ENCODE measurements around the gene XBP1.
"Not testable (repeated sequence)": the region's sequence is repeated elsewhere in the genome, so short reads cannot be mapped to it uniquely, and the experiment has no call there.

The XBP1 gene

DNA sequence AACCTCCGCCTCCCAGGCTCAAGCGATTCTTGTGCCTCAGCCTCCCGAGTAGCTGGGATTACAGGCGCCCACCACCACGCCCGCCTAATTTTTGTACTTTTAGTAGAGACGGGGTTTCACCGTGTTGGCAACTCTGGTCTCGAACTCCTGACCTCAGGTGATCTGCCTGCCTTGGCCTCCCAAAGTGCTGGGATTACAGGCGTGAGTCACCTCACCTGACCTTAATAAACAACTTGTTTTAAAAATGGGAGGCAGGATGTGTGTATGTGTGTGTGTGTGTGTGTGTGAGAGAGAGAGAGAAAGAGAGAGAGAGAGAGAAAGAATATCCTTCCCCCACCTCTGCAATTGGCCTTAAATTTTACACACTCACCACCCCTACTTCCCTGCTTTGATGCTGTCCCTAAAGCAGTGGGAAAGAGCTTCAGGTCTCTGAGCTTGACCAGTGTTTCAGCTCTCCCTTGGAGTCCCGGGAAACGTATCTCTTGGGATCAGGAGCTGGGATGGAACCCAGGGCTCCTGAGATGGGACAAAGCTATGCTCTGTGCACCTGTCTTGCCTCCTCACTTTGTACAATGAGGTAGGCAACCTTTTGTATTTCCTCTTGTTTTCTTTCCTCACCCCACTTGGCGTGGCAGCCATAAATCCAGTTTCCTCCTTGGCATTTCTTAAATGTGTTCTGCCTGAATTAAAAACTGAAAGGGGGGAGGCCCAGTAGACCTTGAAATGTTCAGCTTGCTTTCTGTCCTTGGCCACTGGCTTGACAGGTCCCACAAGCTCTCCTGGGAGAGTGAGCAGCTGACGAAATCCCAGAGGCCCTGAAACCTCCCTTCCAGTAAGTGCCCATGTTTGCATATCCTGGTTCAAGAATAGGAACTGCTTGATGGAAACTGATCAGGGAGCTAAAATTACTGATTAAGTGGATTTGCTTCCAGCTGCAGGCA is 17.8 kb upstream of the XBP1 start:
- no peak for DNase-seq (ENCODE audit: low spot score)

DNA sequence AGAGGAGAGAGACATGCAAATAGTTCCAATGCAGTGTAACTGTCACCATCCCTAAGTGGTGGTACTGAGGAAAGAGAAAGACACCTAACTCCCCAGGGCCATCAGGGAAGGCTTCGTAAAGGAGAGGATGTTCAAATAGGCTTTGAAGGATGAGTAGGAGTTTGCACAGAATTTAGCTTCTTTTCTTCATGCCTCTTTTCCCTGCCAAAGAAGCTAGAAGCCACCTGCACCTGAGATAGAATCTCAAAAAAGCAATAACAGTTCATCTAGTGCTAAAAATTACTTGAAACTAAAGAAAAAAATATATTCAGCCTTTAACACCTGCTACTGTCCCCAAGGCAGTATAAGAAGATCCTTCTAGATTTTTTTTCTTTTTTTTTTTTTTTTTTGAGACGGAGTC is 16.7 kb upstream of the XBP1 start:
- DNase-seq (ENCODE audit: low spot score) = no peak

DNA sequence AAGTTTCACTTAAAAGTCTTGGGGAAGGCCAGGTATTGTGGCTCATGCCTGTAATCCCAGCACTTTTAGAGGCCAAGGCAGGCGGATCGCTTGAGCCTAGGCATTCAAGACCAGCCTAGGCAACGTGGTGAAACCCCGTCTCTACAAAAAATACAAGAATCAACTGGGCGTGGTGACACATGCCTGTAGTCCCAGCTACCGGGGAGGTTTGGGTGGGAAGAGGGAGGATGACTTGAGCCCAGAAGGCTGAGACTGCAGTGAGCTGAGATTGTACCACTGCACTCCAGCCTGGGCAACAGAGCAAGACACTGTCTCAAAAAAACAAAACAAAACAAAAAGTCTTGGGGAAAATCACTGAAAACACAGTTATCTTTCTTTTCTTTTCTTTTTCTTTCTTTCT is 15.4 kb upstream of the XBP1 start:
- DNase-seq (ENCODE audit: low spot score) = no peak

DNA sequence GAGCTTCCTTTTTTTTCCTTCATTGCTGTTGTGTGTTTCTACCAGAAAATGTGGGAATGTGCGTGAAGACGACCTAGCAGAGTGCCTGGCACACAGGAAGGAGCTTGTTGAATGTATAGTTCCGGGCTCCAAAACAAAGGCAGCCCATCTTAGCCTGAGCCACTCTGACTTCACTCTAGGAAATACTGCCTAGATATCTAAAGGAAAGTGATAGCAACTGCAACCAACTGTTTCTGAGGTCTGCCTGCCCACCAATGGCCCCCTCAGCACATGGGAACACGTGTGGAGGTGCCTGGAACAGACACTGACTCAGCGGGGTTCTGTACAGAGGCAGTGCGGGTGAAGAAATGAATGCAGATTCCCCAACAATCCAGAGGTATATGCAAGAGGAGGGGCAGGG is 14.7 kb upstream of the XBP1 start:
- DNase-seq (ENCODE audit: low spot score) = no peak

DNA sequence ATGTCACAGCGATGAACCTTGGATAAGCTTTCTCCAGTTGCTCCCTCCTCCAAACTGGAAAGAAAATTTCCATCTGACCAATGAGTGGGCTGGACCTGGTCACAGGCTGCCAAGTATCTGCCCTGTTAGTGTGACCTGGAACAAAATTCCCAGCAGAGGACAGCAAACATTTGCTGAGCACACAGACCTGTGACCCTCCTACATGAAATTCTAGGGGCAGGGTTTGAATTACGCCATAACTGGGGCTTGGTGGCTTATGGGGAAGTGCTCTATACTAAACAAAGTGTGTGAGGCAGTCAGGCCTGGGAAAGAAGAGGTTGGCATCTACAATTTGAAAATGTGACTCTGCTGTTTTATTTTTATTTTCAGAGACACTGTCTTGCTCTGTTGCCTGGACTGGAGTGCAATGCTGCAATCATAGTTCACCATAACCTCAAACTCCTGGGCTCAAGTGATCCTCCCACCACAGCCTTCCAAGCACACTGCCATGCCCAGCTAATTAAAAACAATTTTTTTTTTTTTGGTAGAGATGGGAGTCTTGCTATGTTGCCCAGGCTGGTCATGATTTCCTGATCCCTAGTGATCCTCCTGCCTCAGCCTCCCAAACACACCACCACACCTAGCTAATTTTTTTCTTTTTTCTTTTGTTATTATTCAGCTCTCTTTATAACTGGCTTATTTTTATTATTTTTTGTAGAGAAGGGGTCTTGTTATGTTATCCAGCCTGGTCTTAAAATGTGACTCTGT is 13.6 kb upstream of the XBP1 start:
- DNase-seq (ENCODE audit: low spot score) = no peak

DNA sequence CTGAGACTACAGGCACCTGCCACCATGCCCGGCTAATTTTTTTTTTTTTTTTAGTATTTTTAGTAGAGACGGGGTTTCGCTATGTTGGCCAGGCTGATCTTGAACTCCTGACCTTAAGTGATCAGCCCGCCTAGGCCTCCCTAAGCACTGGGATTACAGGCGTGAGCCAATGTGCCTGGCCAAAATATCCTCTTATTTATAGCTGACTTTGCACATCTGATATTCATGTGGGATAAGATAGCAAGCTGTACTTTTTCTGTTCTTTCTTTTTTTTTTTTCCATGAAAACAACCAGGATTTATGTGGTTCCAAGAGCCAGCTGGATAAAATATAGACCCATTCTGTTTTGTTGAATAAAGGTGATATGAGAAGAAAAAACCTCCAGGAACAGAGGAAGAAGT is 12.1 kb upstream of the XBP1 start:
- DNase-seq (ENCODE audit: low spot score) = no peak

DNA sequence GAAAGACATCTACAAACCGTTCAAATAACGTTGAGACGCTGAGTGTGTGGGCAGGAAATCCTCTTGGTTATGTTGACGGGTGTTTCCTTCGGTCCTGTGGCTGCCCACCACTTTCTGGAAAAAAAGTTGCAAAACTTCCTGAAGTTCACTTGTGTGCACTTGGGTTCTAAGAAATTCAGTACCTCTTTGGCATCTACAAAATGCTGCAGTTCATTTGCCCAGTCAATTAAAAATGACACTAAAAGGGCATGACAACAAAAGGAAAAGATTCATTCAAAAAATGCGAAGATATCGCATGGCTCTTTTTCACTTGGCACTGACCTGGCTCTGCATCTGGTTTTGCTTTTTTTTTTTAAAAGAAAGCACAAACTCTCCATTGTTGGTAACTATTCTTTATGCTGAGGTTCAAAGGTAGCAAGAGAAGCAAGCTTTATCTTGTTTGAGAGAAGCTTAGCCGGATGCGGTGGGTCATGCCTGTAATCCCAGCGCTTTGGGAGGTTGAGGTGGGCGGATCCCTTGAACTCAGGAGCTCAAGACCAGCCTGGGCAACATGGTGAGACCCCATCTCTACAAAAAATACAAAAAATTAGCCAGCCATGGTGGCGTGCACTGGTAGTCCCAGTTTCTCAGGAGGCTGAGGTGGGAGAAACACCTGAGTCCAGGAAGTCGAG is 10.6 kb upstream of the XBP1 start:
- no peak for DNase-seq (ENCODE audit: low spot score)

DNA sequence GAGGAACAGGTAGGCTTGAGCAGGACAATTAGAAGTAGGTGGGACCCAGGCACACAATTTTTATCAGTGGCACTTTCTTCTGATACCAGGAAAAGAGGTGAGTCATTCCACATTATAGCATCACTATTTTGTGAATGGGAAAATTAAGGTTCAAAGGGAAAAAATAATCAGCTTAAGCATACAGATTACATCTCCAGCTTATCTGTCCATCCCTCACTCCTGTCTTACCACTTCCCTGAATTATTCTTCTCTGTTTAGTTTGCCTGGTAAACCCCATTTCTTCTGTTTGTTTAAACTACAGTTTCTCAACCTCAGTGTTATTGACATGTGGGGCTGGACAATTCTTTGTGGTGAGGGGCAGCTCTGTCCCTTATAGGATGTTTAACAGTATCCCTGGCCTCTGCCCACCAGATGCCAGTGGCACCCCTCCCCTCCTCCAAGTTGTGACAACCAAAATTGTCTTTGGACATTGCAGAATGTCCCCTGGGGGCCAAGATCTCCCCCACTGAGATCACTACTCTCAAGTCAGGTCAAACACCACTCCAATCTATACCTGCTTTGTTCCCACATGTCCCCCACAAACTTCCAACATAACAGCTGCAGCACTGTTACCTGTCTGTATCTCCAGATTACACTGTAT is 8.5 kb upstream of the XBP1 start:
- DNase-seq (ENCODE audit: low spot score) = no peak

DNA sequence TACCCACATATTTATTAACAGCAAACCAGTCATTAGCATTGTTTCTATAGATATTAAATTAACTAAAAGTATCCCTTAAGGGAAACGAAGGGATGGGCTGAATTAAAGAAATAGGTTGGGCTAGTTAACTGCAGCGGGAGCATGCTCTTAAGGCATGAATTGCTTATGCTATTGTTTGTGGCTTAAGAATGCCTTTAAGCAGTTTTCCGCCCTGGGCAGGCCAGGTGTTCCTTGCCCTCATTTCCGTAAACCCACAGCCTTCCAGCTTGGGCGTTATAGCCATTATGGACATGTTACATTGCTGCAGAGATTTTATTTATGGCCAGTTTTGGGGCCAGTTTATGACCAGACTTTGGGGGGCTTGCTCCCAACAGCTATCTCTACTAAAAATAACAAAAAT is 5.1 kb upstream of the XBP1 start:
- not testable (repeated sequence) for DNase-seq (ENCODE audit: low spot score)

DNA sequence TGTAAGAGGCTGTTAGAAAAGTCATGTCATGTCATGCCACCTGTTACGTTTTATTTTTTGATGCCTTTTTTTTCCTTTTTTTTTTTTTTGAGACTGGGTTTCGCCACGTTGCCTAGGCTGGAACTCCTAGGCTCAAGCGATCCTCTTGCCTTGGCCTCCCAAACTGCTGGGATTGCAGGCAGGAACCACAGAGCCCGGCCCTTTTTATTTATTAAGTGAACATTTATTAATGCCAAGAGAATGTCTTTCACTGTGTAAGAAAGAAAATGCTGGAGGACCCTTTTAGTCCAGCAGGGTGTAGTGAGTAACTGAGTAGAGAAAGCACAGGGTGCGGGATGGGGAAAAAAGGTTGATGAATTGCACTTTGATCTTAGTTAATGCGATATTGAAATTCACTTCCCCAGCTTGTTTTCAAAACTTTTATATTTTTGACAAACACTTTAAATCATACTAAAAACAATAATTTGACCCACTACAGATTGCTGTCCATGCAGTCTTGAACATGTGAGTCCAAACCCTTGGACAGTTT is 2.3 kb upstream of the XBP1 start:
- DNase-seq (ENCODE audit: low spot score) = peak; percentile 72

DNA sequence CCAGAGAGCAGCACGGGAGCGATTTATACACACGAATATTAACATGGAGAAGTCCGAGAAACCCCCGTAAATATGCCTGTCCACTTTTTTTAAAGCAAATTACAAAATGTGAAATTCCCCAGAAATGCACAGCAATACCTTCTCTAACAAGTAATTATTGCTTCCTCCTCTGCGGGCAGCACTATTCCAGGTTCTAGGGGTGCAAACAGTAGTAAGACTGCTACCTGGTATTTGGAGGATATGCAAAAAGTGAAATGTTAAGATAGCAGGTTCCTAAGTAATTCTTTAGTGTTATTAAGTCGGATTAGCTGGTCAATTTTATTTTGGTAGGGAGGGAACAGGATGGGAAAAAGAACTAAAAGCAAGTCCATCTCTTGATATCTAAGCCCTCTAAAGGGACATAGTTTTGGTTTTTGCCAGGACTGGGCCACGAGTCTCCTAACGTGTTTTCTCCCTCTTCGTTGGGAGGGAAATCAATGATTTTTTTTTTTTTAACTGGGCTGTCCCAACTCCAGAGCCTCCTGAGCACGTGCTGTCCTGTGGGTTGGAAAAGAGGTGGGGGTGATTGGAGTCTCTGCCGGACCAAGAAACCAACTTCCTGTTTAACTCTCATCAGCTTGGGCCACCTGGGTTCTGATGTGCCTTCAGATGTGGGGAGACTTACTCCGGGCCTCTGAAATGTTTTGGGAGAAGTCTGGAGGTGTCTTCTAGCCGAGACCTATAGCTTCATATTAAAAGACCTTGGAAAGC is 1.7 kb upstream of the XBP1 start:
- peak; percentile 78 for DNase-seq (ENCODE audit: low spot score)

DNA sequence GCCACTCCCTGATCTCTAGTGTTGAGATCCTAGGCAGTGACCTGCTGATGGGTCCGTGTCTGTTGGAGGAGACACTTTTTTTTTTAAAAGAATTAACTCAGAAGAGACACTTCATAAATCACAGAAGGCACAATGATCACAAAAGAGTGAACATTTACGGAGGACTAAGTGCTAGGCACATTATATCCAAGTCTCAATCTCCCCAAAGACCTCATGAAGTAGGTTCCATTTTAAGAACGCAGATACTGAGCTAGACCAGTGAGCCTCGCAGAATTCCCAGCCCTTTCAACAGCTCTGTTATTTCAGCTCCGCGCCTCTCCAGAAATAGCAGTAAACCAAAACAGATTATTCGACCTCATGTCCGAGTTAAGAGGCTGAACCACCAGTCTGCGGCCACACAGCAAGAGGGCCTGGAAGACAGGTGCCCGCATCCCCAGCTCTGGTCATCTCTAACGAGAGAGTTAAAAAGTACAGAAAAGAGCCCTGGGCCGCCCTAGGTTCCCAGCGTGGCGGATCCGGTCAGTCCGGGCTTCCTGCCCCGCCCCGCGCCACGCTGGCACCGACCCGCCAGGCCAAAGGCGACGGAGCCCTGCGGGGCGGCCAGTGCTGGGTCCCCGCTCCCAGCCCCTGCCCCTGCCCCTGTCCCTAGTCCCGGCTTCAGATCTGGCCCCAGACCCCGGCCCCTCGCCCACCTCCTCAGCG is 612 bp downstream of the XBP1 start:
- DNase-seq (ENCODE audit: low spot score) = peak; percentile 61

DNA sequence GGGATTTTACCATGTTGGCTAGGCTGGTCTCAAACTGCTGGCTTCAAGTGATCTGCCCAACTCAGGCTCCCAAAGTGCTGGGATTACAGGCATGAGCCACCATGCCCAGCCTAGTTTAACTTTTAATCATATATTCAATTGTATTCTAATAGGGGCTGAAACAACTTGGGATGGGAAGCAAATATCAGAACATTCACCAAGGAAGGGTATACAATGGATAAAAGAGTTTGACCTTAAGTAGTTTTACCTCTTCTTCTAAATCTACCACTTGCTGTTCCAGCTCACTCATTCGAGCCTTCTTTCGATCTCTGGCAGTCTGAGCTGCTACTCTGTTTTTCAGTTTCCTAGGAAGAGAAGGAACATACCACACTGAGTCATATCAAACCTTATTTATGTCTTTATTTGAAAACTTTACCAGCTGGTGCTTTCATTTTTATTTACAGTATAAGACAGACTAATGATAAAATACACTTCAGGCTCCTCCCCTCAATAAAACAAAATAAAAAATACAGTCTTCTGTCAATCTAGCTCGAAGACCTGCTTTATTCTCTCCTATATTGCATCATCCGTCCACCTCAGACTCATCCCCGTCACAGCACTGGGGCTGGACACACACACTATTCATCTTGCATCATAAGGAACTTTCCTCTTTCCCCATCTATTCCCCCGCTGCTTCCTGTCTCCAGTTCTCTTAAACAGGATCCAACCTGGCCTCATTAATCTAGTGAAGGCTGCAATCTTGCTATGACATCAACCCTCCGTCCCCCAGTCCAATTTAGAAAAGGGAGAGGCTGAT is 1.4 kb downstream of the XBP1 start:
- no peak for DNase-seq (ENCODE audit: low spot score)

DNA sequence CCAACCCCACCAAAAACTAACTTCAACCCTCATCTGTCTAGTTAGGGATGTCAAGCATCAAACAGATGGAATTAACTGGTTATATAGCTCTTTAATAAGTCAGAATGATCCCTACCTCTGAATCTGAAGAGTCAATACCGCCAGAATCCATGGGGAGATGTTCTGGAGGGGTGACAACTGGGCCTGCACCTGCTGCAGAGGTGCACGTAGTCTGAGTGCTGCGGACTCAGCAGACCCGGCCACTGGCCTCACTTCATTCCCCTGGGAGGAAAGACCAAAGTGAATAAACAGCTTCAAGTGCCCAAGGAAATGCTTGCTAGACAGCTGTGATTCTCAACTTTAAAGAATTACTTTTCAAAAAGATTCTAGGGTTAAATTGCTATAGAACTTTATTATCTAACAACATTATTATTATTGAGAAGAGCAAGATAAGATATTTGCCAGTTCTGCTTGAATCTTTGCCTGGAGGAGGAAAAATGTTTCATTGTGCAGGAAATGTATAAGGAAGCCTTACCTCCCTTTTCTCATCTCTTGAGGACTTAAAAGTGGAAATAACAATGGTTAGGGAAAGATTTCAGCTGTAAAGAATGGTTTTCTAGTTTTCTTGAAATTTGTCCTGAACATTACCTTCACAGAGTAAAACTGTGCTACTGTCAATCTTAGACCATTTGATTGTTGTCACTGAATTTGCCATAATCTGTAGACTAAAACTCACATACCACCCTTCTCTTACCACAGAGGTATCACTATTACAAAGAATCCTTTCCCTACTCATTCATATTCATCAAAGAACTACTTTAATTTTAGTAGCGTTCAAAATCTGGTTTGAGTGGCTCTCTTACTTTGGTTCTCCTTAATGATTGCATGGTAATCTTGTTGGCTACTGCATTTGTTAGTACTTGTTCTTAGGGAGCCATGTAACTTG is 4.2 kb downstream of the XBP1 start:
- DNase-seq (ENCODE audit: low spot score) = no peak

DNA sequence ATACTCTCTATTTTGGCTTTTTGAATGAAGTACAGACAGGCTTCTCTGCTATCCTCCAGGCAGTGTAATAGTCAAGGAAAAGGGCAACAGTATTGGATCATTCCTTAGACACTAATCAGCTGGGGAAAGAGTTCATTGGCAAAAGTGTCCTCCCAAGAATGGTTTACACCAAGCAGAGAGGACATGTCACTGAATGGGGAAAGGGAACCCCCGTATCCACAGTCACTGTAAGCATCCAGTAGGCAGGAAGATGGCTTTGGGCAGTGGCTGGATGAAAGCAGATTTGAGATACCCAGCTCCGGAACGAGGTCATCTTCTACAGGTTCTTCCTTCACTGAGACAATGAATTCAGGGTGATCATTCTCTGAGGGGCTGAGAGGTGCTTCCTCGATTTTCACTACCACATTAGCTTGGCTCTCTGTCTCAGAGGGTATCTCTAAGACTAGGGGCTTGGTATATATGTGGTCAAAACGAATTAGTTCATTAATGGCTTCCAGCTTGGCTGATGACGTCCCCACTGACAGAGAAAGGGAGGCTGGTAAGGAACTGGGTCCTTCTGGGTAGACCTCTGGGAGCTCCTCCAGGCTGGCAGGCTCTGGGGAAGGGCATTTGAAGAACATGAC is 5.2 kb downstream of the XBP1 start:
- DNase-seq (ENCODE audit: low spot score) = no peak

DNA sequence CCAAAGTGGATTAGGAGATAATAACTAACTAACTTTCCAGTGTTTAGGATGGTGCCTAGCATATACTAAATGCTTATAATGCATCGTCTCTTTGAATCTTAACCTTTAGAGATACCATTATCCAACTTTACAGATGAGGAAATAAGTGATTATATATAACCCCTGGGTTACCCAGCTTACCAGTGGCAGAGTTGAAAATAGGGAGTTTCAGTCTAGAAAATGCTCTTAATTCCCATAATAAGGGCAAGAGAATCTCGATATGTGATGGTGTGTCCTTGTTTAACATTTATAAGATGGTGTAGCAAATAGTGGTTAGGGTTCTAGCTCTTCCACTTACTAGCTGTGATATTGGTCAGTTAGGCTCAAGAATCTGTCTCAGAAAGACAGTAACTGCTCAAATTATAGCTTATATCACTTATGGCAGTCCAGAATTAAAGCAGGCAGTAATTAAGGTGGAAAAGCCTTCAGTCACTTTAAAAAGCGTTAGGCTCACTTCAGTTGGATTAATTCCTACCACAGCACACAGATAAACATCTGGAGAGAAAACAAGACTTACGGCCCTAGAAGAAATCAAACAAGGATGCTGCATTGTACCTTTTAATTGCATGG is 6.3 kb downstream of the XBP1 start:
- no peak for DNase-seq (ENCODE audit: low spot score)

DNA sequence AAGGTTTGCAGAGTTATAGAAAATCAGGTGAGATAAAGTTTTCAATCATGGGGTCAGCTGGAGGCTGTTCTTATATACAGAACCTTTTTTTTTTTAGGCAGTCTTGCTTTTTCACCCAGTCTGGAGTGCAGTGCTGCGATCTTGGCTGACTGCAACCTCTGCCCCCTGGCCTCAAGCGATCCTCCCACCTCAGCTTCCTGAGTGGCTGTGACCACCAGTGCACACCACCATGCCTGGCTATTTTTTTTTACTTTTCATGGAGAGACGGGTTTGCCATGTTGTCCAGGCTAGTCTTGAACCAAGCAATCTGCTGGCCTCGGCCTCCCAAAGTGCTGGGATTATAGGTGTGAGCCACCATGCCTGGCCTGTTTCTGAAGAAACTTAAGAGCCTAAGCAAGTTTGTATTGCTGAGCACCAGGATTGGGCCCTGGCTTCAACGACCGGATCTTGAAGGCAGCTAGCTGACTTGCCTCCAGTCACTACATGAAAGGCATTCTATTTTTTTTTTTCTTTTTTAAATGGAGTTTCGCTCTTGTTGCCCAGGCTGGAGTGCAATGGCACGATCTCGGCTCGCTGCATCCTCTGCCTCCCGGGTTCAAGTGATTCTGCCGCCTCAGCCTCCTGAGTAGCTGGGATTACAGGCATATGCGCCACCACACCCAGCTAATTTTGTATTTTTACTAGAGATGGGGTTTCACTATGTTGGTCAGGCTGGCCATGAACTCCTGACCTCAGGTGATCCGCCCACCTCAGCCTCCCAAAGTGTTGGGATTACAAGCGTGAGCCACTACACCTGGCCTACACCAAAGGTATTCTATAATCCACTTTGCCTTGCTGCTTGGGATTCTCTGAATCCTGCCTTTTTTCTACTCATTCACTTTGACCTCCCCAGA is 7.6 kb downstream of the XBP1 start:
- no peak for DNase-seq (ENCODE audit: low spot score)
